Measurements from ENCODE around the gene STRA6.

Gene STRA6

DNA sequence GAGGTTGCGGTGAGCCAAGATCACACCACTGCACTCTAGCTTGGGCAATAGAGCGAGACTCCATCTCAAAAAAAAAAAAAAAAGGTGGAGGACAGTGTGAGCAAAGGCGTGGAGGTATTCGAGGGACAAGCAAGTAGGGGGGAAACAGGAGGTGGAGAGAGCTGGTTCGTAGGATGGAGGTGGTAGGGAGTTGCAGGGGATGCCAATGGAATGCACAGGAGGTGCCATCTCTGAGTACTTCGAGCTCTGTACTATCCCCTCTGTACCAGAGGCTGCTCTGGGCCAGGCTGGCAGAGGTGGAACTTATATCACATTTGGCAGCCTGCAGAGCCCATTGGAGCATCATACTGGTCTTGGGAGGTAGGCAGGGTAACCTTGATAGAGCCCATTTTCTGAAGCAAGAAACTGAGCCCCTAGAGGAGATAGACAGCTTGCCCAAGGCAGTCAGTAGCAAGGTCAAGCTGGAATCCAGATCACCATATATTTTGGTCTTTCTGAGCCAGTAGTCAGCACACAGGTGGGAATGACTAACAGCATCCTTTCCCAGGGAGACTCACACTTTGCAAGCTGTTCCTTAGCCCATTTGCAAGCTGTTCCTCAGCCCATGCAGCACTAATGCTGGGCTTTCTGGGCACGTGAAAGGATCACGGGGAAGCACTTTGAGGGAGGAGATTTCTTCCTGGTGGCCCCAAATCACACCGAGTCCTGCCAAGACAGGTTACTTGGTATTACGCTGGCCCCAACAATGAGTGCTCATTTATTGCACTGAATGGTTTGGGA, 24.4 kb upstream of the STRA6 start:
- no peak for DNase-seq

DNA sequence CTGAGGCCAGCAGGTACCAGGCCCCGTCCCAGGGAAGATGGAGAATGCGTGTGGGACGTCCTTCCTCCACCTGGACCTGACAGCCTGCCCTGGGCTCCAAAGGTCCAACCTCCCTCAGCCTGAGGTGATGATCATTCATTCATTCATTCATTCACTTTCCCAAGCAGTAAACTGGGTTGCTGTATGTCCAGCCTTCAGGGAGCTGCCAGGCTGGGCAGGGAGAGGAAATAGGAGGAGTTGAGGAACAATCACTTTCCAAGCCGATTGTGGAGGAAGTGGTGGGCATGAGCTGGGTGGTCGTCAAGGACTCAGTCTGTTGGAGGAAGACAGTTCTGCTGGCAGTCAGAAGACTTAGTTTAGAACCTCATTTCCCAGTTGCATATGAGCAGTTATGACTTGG, 23.3 kb upstream of the STRA6 start:
- no peak for DNase-seq

DNA sequence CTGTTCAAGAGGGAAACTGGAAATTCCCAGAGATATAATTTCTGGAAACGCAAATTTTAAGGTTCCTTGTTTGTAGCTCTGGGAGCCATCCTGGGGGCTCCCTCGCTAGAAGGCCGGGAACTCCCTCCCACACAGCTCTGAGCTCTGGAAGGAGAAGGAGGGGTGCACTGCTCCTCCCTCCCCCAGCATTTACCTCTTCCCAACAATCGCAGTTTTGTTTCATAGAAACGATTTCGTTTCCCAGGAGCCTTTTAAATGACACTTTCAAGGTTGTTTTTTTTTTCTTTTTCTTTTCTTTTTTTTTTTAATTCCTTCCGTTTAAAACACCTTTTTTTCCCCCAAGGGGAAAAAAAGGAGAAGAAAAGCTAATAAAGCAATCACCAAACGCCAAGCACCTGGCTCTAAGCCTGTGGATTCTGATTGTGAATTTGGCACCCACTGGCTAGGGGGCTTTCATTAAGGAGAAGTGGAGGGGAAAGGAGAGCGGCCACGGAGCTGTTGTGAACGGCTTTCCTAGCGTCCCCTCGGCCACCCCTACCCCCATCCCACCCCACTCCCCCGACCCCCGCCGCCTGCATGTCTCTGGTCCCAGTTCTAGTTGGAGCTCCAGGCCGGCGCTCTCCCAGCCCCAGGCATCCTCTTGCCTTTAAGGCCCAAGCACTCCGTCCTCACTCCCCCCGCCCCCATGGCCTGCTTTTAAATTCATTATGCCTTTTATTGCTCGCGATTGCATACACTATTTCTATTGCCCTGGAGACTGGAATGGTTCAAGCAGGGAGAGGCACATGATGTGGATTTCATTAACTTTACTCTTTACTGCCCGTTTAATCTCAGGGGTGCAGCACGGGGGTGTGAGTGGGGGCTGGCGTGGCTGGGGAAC, 19.9 kb upstream of the STRA6 start:
- no peak for DNase-seq

DNA sequence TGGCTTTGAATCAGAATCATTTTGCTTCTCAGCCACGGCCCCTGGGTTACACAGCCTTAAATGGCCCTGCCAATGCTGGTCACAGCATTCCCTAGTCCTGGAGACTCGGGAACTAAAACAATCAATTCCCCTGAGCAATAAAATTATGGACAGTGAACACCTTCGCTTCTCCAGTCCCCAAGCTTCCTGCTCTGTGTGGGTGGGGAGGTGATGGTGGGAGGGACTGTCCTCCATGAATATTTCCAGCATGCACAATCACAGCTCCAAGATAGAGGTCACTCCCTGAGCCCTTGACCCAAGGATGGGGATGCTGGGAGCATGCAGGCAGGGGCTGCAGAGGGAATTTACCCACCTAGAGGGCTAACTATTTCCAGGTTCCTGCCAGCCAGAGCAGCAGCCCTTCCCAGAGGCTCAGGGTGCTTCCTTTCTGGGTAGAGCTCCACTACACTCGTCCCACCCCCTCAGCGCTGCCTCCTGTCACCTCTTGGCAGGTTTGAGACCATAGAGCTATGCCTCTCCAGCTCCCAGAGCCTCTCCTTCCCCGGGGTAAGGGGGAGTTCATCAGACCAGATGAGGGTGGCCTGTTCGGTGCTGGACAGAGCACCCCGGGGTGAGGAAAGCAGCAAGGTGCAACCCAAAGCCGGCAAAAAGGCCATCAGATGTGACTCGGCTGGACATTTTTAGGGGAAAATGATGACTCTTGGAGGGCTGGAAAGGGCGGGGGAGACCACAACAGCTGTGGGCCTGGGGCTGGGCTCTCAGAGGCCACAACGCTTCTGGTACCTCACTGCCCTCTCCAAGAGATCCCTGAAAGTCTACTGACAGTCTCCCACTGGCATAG, 19.0 kb upstream of the STRA6 start:
- no peak for DNase-seq

DNA sequence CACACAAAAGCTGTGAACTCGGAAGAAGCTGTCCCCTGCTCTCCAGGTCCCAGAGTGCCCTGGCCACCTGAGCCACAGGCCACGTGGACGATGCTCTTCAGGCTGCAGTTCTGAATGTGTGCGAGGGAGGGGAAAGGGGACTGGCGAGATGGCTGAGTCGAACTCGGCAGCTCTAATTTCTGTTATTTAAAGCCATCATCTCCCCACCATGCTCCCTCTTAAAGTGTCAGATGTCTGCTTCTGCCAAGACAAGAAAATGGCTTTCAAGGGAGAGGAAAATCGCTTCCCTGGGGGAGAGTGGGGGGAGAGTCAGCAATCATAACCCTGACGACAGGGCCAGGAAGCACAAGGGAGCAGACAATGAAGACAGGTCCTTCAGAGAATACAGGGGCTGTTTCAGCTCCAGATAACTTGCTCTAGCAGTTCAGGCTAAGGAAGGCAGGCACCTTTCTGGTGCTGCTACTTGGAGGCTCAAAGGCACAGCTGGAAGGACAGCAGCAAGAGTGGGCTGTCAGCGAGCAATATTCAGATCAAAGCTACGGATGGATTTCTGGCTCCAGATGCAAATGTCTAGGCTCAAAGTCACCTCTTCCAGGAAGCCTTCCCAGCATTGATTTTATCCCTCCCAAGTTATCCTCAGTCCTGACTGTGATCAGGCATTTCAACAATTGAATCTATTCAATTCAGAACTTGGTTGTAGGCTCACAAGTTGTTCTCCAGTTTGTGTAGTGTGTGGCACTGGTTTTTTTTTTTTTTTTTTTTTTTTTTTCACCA, 18.1 kb upstream of the STRA6 start:
- no peak for DNase-seq

DNA sequence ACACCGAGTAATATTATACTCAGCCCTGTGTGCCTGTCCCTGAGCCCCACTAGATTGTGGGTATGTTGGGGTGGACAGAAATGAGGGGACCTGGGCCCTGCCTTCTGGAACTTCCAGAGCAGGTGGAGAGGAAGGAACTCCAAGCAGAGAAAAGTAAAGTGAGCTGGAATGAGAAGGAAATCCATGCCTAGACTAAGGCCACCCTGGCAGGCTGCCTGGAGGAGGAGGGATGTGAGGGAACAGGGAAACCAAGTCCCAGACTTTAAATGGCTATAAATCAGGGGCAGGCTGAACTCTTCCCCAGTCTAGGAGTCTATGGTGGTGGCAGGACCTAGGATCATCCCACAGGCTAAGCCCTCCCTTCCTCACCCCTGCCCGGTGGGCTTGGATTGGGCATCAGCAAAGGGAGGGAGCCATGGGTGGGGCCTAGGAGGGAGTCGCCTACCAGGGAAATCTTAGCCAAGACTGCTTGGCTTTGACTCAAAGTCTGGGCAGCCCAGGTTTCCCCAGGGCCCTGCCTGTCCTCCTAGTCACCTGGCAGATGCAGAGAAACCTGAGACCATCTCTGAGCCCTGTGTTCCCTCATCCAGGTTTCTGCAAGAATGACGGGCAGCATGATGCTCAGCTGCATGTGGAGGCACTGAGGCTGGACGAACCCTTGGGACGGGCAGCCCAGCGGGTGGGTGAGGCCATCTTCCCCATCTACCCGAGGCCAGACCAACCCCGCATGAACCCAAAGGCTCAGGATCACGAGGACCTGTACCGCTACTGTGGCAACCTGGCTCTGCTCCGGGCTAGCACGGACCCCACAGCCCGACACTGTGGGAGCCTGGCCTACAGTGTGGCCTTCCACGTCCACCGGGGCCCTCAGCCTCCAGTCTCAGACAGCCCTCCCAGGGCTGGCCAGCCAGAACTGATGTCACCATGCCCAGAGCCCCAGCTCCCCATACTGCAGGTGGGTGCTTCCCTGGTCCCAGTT, 15.6 kb upstream of the STRA6 start:
- DNase-seq: no peak

DNA sequence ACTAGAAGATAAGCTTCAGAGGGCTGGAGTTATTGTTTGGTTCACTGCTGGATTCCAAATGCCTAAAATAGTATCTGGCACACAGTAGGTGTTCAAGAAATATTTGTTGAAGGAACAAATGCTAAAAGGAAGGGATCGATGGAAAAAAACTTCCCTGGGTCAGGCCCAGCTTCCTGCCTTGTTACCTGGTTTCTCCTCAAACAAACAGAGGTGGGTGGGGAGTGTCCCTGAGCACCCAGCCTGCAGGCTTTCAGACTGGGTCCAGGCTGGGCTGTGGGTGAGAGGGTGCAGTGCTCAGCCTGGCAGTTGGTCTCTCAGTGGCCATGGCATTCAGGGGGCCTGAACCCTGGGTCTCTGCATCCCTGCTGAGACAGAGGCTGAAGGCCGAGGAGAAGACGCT, 14.4 kb upstream of the STRA6 start:
- DNase-seq: no peak

DNA sequence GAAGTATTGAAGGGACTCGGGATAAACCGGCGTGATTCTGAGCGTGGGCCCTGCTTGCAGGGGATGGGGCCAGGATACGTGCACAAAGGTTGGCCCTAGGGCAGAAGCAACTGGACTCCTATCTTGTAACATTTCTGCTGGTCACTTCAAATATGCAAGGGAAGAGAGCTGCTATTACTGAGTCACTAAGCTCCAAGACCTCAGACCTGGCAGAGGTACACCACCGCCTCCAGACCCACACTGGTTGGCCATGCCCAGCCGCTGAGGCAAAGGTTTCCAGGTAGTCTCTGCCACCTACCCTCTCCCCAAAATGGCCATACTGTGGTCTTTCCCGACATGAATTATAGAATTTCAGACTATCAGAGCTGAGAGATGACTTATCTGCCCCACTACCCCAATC, 13.4 kb upstream of the STRA6 start:
- no peak for DNase-seq

DNA sequence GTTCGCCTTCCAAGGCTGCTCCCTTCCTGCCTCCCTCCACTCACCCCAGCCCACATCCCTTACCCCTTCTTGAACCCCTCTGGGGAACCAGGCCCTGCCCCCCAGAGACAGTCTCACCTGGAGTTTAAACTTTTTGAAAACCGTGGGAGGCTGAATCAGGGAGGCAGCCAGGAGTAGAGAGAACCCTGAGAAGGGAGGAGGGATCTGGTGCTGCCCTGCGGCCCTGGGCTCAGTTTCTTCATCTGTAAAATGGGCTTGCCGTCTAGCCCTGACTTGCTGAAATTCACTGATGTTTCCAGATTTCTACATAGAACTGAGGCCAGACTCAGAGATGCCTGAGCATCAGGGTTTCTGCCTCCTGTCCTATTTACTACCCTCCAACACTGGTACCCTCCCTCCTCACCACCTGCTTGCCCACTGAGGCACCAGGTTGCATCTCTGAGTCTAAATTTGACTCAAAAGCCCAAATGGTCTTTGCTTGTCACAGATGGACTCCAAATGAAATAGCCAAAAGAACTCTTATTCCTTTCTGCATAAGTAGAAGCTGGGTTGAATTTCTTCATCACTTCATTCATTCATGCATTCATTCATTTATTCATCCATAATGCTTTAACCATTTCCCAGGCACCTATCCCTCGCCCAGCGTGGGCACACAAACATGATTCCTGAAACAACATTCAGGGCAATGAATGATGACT, 11.9 kb upstream of the STRA6 start:
- DNase-seq: no peak

DNA sequence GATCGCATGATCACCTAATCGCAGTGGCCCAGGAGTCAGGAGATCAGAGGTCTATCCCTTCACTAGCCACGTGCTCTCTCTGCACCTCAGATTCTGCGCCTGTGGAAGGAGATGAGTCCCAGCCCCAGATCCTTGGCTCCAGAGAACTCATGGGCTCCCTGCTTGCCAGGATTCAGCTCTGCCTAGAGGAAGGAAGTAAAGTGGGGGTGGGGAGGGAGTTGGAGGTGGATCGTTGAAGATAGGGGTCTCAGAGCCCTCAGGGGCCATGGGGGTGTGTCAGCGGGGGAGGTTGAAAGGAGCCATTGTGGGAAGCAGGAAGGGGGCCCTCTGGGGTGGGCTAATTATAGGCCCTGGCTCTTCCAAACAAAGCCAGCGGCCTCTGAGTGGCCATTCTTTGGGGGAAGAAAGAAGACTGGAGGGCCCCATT, 11.3 kb upstream of the STRA6 start:
- DNase-seq: no peak

DNA sequence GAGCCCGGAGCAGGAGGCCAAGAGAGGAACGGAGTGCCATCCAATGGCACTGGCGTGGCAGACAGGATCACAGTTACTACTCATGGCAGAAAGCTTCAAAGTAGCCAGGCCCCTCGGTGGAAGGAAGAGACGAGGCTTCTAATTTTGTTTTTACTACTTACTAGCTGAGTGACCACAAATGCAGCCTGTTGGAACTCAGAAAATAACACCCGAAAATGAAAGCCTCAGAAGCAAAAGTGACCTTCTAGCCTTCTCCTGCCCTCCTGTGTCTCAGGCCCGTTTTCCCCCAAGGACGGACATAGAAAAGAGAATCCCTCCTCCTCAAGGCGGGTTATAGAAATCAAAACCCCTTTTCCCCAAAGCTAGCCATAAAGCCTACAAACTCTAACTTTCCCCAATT, 9.9 kb upstream of the STRA6 start:
- DNase-seq: no peak

DNA sequence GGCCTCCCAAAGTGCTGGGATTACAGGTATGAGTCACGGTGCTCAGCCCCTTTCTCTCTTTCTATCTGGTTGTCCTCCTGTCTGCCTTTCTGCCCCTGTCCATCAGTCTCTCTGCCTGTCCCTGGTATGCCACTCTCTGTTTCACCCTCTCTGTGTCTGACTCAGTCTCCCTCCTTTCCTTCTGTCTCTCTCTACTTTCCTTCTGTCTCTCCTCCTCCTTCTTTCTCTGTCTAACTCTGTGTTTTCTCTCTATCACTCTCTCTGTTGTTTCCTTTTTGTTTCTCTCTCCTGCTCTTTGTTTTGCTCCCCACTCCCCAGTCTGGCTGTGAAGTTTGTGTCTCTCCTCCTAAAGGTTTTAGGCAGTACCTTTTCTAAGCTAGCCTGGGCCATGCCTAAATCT, 9.1 kb upstream of the STRA6 start:
- DNase-seq: no peak

DNA sequence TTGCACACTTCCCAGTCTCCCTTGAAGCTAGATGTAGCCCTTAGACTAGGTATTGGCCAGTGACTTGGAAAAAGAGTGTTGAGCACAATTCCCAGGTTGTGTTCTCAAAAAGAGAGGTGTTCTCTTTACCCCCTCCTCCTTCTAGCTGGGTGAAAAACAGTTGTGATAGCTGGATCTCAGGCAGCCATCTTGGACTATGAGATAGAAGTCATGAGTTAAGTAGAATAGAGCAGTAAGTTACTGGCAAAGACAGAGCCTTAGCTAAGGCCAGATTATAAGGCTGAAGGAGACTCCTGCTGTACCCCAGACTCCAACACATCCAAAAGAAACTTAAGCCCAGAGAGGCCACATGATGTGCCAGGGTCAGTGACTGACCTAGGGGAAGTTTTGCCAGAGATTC, 8.1 kb upstream of the STRA6 start:
- DNase-seq: no peak

DNA sequence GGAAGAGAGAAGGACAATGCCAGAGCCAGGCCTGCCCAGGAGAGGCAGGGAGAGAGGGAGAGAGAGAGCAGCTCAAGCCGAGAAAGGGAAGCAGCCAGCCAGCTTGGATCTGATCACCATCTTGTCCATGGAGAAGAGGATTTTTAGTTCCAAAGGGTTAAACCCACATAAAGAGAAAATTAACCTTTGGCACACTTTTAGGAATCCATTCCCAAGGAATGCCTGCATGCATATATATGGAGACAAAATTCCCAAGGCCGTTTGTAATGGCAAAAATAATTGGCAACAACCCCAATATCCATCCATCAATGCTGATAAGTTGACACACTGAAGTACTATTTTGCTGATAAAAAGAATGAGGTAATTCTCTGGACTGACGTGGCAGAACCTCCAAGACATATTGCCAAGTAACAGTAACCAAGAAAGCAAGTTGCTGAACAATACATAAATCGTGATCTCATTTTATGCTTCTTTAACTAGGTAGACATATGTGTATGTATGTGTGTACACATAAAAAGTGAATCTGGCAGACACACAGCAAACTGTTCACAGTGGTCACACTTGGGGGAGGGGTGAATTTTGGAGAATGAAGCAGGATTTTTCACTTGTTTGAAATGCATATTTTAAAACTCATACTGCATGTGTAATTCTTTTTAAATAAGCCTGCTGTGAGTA, 7.5 kb upstream of the STRA6 start:
- DNase-seq: no peak

DNA sequence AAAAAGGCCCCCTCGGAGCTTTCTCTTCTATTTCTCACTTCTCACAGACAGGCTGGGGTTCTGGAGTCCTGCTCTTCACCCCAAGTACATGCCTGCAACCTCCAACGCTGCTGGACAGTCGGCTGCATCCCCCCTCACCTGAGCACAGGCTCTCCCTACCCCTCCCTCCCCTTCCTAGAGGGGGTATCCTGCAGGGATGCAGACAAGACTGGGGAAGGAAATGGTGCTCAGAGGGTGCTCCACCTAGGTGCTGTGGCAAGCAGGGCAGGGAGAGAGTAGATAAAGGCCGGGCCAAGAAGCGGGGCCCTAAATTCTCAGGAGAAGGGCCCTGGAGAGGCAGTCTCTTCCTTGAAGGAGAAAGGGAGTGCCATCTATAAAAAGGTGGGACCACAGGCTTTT, 7.0 kb upstream of the STRA6 start:
- no peak for DNase-seq

DNA sequence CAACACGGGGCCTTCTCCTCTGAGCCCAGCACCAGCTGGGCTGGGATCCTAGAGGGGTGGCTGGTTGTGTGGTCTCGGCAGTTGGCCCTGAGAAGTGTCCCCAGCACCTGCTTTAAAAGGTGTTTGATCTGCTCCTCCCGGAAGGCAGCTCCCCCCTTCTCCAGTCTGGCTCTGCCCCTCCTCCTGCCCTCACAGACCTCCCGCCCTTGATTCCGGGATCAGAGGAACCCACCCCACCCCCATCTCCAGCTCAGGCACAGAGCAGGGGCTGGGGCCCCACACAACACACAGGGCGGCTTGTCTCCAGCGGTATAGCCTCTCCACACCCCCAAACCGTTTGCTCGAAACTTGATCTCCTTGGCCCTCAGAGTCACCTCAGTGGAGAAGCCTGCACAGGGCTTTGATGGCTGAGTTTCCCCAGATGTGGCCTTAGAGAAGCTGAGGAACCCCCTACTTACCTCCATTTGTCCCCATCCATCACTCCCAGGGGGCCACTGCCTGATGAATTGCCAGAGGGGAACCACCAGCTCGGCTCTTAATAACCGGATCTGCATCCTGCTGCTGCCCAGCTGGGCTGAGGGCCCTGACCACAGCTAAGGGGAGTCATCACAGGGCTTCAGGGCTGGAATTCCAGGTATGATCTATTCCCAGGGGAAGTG, 6.4 kb upstream of the STRA6 start:
- no peak for DNase-seq

DNA sequence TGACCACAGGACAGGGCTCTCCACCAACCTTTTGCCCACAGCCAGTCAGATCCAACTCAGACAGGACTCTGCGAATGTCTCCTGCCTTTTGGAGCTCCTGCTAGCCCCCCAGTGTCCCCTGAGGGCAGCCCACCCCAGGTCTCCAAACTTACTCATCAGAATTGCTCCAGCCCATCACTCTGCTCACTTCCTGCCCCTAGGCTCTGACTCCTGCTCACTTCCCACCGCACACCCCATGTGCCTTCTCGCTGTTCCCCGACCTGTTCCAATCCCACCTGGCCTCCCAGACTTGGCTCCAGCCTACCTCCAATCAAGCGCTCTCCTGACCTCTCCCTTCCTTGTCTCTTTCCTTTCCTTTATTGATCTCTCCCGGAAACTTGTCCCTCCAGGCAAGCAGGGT, 5.9 kb upstream of the STRA6 start:
- no peak for DNase-seq

DNA sequence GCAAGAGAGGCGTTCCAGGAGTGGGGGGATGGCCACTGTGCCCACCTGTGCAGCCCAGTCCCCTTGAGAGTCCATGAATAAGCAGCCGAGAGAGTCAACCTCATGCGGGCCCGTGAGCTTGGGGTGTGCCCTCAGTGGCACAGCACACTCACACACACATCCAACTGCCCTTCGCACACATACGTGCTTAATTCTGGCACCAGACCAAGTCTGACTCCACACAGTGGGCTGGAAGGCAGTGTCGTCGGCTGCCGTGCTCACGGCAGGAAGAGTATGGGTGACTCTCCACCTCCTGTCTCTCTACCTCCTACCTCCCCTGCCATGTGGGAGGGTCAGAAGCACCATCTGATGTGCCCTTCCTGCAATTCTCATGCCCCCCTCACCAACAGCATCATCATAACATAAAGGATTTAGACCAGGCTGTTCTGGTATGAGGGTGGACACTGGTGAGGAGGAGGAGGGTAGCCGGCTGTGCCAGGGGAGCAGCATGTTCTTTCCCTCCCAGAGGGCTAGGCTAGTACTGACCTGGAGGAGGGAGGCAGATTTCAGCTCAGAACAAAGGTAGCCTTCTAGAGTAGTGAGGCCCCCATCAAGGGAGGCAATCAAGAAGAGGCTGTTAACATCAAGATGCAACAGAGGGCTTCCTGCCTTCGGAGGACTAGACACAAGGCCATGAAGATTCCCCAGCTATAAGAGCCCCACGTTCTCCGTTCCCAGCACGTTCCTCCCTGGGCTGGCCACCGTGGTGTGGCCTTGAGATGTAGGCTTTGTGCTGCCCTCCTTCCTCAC, 5.3 kb upstream of the STRA6 start:
- no peak for DNase-seq

DNA sequence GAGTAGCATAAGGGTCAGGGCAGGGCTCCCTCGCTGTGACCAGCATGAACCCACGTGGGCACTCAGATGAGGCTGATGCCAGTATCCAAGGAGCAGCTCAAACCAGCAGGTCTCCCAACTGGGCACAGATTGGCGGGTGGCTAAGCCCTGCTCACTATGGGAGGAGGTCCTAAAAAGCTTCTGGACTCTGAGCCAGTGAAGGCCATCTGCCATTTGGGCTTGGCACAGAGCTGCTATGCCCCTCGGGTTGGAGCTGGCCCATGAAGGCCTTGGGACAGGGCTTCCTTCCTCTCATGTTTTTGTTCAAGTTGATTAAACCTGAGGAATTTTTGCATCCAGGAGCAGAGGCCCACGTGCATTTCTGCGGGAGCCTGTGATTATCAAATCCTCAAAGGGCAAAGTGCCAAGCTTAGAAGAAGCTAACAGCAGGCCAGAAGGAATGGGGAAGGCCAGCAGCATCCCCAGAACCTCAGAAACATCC, 4.3 kb upstream of the STRA6 start:
- DNase-seq: no peak
